NB4 (cell line): ENCODE data around the gene PLXNC1.

Source experiments
- CTCF ChIP-seq: IDR thresholded peaks from one replicate; pipeline ENCODE4 v1.5.1; 2012; ENCODE audit warnings: low read depth, low read length
- MAX ChIP-seq: IDR thresholded peaks from 2 replicates; pipeline ENCODE4 v1.6.1; 2011; ENCODE audit warnings: low read depth, low read length
- MYC ChIP-seq: IDR thresholded peaks from 2 replicates; pipeline ENCODE4 v1.6.1; 2011; ENCODE audit warnings: low read depth, low read length
- POLR2A ChIP-seq: IDR thresholded peaks from 2 replicates; pipeline ENCODE4 v1.6.1; 2011; ENCODE audit warnings: mild to moderate bottlenecking; ENCODE audit not compliant: insufficient read length; ENCODE audit errors: extremely low read depth

GRCh38 chr12:94135896-94136295 is 12.5 kb upstream of the PLXNC1 start:
- TF ChIP-seq CTCF = no peak
- TF ChIP-seq POLR2A = no peak
- no peak for TF ChIP-seq MYC
- TF ChIP-seq MAX = no peak
